Measurements from ENCODE around the gene DENND1A.
A peak's percentile ranks its signal among the peaks of the same experiment; 100 is the strongest.
"Not testable (repeated sequence)": the region's sequence is repeated elsewhere in the genome, so short reads cannot be mapped to it uniquely, and the experiment has no call there.

The DENND1A gene

DNA sequence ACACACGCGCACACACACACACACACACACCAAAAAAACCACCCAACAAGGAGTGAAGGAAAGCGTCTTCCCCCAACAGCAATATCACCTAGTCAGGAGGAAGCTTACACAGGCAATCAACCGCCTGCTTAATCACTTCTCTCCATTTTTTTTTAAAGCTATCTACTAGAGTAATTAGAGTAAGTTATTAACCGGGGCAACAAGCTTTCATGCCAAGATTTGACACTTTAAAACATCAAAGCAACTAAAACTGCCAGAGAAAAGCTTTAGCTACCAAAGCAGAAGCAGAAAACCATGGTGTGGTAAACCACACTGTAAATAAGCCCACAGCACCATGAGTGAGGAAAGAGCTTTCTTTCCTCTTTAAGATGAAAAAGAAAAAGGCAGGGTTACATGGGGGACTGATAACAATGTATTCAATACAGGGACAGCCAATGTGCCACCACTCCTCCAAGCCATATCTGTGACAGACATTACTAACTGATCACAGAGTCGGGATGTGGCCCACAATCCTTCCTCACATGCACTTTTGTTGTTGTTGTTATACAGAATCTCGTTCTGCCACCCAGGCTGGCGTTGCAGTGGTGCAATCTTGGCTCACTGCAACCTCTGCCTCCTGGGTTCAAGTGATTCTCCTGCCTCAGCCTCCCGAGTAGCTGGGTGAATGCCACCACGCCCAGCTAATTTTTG is 291.8 kb downstream of the DENND1A start:
- H4K91ac ChIP-seq (ENCODE audit: low read length), result no peak overlapping the region
- no peak overlapping the region for H4K8ac ChIP-seq (ENCODE audit: low read length)
- no peaks in the 10 kb centered on the region for H3K36me3 ChIP-seq (ENCODE audit: control insufficient read depth in 1 of 2, insufficient read depth in 2 of 2, low read depth in 1 of 2, low read length in 2 of 2)
- no peak overlapping the region for H2BK12ac ChIP-seq (ENCODE audit: low read length in 2 of 2)
- H3K9me3 ChIP-seq (ENCODE audit: control insufficient read depth, low read length), result no peaks in the 10 kb centered on the region
- H2BK15ac ChIP-seq (ENCODE audit: low read depth, poor library complexity, severe bottlenecking), result no peak overlapping the region
- peak; percentile 30 for DNase-seq
- peak overlapping the region; percentile 51 for H3K4me2 ChIP-seq (ENCODE audit: low read length, poor library complexity, severe bottlenecking)
- 82% methylated on average over 7 of the region's 10 CpGs for WGBS
- no peaks in the 10 kb centered on the region for H3K27me3 ChIP-seq (ENCODE audit: control insufficient read depth in 1 of 2, insufficient read depth in 1 of 2, low read length in 2 of 2)
- peaks cover 4% of the 10 kb centered on the region for H3K4me1 ChIP-seq (ENCODE audit: control insufficient read depth, insufficient read depth, low read depth, low read length)
- H3K27ac ChIP-seq (ENCODE audit: low read length, poor library complexity, severe bottlenecking), result peak overlapping the region; percentile 60
- H3K23ac ChIP-seq (ENCODE audit: low read length in 2 of 2), result no peak overlapping the region
- H2BK5ac ChIP-seq (ENCODE audit: low read depth, low read length, poor library complexity, severe bottlenecking), result no peak overlapping the region
- peak overlapping the region; percentile 49 for H3K9ac ChIP-seq (ENCODE audit: low read length)
- no peak overlapping the region for H2BK120ac ChIP-seq (ENCODE audit: low read depth, low read length)
- H3K14ac ChIP-seq (ENCODE audit: low read length in 2 of 2), result no peak overlapping the region
- no peaks in the 10 kb centered on the region for H3K79me1 ChIP-seq (replicated peaks; ENCODE audit: low read length, poor library complexity, severe bottlenecking)
- H3K18ac ChIP-seq (ENCODE audit: low read depth in 1 of 2, low read length in 2 of 2), result no peak overlapping the region
- no peak overlapping the region for H2AFZ ChIP-seq (ENCODE audit: low read depth, low read length)
- no peak overlapping the region for H3K4ac ChIP-seq (ENCODE audit: low read depth in 1 of 2, low read length in 2 of 2)
- no peak overlapping the region for H2AK5ac ChIP-seq (ENCODE audit: low read length, severe bottlenecking)
- peak overlapping the region in 1 of 2 experiments; percentile 69 for H3K4me3 ChIP-seq (ENCODE audit: insufficient read depth in 1 of 2, low read depth in 1 of 2, low read length in 2 of 2)

DNA sequence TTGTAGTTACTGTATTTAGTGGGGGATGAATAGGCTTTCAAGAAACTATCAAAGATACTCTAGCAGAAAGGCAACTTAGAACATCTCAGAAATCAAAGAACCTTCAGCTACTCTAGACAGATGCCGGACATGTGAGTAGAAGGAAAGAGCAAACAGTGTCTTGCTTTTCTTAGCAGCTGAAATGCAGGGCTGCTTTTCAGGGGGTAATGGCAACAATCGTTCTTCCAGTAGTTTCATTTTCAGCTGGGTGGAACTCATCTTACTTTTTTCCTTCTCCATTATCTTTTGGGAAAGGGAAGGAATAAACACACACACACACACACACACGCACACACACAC is 292.4 kb downstream of the DENND1A start:
- H3K14ac ChIP-seq (ENCODE audit: low read length in 2 of 2), result no peak overlapping the region
- no peak overlapping the region for H2AK5ac ChIP-seq (ENCODE audit: low read length, severe bottlenecking)
- no peak overlapping the region for H3K18ac ChIP-seq (ENCODE audit: low read depth in 1 of 2, low read length in 2 of 2)
- H3K27me3 ChIP-seq (ENCODE audit: control insufficient read depth in 1 of 2, insufficient read depth in 1 of 2, low read length in 2 of 2), result no peaks in the 10 kb centered on the region
- no peaks in the 10 kb centered on the region for H3K9me3 ChIP-seq (ENCODE audit: control insufficient read depth, low read length)
- no peak overlapping the region for H4K91ac ChIP-seq (ENCODE audit: low read length)
- H3K4me3 ChIP-seq (ENCODE audit: insufficient read depth in 1 of 2, low read depth in 1 of 2, low read length in 2 of 2), result peak overlapping the region in 1 of 2 experiments; percentile 69
- no peak overlapping the region for H2BK15ac ChIP-seq (ENCODE audit: low read depth, poor library complexity, severe bottlenecking)
- H3K9ac ChIP-seq (ENCODE audit: low read length), result peak overlapping the region; percentile 49
- H2AFZ ChIP-seq (ENCODE audit: low read depth, low read length), result no peak overlapping the region
- H3K79me1 ChIP-seq (replicated peaks; ENCODE audit: low read length, poor library complexity, severe bottlenecking), result no peaks in the 10 kb centered on the region
- no peak for DNase-seq
- H3K4me2 ChIP-seq (ENCODE audit: low read length, poor library complexity, severe bottlenecking), result peak overlapping the region; percentile 51
- H3K4me1 ChIP-seq (ENCODE audit: control insufficient read depth, insufficient read depth, low read depth, low read length), result peaks cover 4% of the 10 kb centered on the region
- H3K23ac ChIP-seq (ENCODE audit: low read length in 2 of 2), result no peak overlapping the region
- no peak overlapping the region for H2BK5ac ChIP-seq (ENCODE audit: low read depth, low read length, poor library complexity, severe bottlenecking)
- no peak overlapping the region for H2BK12ac ChIP-seq (ENCODE audit: low read length in 2 of 2)
- WGBS, result 85% methylated on average over 2 of the region's 3 CpGs
- H3K27ac ChIP-seq (ENCODE audit: low read length, poor library complexity, severe bottlenecking), result peak overlapping the region; percentile 60
- H2BK120ac ChIP-seq (ENCODE audit: low read depth, low read length), result no peak overlapping the region
- no peak overlapping the region for H3K4ac ChIP-seq (ENCODE audit: low read depth in 1 of 2, low read length in 2 of 2)
- H3K36me3 ChIP-seq (ENCODE audit: control insufficient read depth in 1 of 2, insufficient read depth in 2 of 2, low read depth in 1 of 2, low read length in 2 of 2), result no peaks in the 10 kb centered on the region
- H4K8ac ChIP-seq (ENCODE audit: low read length), result no peak overlapping the region

DNA sequence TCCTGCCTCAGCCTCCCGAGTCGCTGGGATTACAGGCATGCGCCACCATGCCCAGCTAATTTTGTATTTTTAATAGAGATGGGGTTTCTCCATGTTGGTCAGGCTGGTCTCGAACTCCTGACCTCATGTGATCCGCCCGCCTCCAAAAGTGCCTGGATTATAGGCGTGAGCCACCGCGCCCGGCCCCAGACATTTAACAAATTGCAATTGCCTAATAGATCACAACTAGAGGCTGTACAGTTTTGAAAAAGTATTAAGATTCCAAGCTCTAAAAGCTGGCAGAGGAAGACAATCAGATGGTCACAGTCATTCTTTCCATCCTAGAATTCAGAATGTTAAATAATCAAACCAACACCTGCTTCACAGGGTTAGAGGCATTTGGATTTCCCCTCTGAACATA is 293.1 kb downstream of the DENND1A start:
- WGBS, result 98% methylated on average over 7 of the region's 10 CpGs
- not testable (repeated sequence) for H3K9me3 ChIP-seq (ENCODE audit: control insufficient read depth, low read length)

DNA sequence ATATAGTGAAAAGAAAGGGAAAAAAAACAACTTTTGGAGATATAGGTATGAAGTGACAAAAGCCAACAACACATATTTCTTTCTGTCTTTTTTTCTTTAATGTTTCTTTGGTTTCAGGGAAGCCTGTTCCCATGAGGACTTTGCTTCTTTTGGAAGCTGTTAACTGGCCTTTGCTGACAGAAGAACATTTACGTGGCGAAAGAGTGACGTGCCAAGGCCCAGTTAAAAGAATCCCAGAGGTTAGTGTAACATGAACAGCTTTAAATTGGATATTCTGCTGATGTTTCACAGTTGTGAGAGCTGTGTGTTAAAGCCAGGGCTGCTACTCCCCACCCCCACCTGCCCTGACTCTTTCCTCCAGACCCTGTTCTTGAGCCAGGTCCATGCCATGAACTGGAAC is 298.1 kb downstream of the DENND1A start:
- Histone ChIP-seq H3K4me1 (ENCODE audit: control insufficient read depth, insufficient read depth, low read depth, low read length) (no peaks in the 10 kb centered on the region), H2BK5ac (ENCODE audit: low read depth, low read length, poor library complexity, severe bottlenecking) (no peak overlapping the region), H3K79me1 (replicated peaks; ENCODE audit: low read length, poor library complexity, severe bottlenecking) (peaks cover 2% of the 10 kb centered on the region), H4K91ac (ENCODE audit: low read length) (no peak overlapping the region), H4K8ac (ENCODE audit: low read length) (no peak overlapping the region), H2BK15ac (ENCODE audit: low read depth, poor library complexity, severe bottlenecking) (no peak overlapping the region), H3K4me2 (ENCODE audit: low read length, poor library complexity, severe bottlenecking) (no peak overlapping the region), H2AK5ac (ENCODE audit: low read length, severe bottlenecking) (no peak overlapping the region), H3K9ac (ENCODE audit: low read length) (no peak overlapping the region), H3K27me3 (ENCODE audit: control insufficient read depth in 1 of 2, insufficient read depth in 1 of 2, low read length in 2 of 2) (no peaks in the 10 kb centered on the region), H3K36me3 (ENCODE audit: control insufficient read depth in 1 of 2, insufficient read depth in 2 of 2, low read depth in 1 of 2, low read length in 2 of 2) (peaks cover 5 to 15% of the 10 kb centered on the region in 2 experiments), H3K4ac (ENCODE audit: low read depth in 1 of 2, low read length in 2 of 2) (no peak overlapping the region), H3K4me3 (ENCODE audit: insufficient read depth in 1 of 2, low read depth in 1 of 2, low read length in 2 of 2) (no peak overlapping the region), H3K14ac (ENCODE audit: low read length in 2 of 2) (no peak overlapping the region), H3K9me3 (ENCODE audit: control insufficient read depth, low read length) (no peaks in the 10 kb centered on the region), H3K27ac (ENCODE audit: low read length, poor library complexity, severe bottlenecking) (no peak overlapping the region), H3K18ac (ENCODE audit: low read depth in 1 of 2, low read length in 2 of 2) (no peak overlapping the region), H2BK120ac (ENCODE audit: low read depth, low read length) (no peak overlapping the region), H2BK12ac (ENCODE audit: low read length in 2 of 2) (no peak overlapping the region), H3K23ac (ENCODE audit: low read length in 2 of 2) (no peak overlapping the region), H2AFZ (ENCODE audit: low read depth, low read length) (no peak overlapping the region)
- no peak for DNase-seq
- WGBS, result 93% methylated on average over 3 of the region's 3 CpGs

More for the DNA sequence above, 293.1 kb downstream of the DENND1A start:
- H3K79me1 ChIP-seq (replicated peaks; ENCODE audit: low read length, poor library complexity, severe bottlenecking); H2BK15ac ChIP-seq (ENCODE audit: low read depth, poor library complexity, severe bottlenecking); H3K4me3 ChIP-seq (ENCODE audit: insufficient read depth in 1 of 2, low read depth in 1 of 2, low read length in 2 of 2); H2BK120ac ChIP-seq (ENCODE audit: low read depth, low read length); DNase-seq; H3K4me2 ChIP-seq (ENCODE audit: low read length, poor library complexity, severe bottlenecking); H3K27me3 ChIP-seq (ENCODE audit: control insufficient read depth in 1 of 2, insufficient read depth in 1 of 2, low read length in 2 of 2); H3K36me3 ChIP-seq (ENCODE audit: control insufficient read depth in 1 of 2, insufficient read depth in 2 of 2, low read depth in 1 of 2, low read length in 2 of 2); H3K27ac ChIP-seq (ENCODE audit: low read length, poor library complexity, severe bottlenecking); H4K91ac ChIP-seq (ENCODE audit: low read length); H3K23ac ChIP-seq (ENCODE audit: low read length in 2 of 2); H3K14ac ChIP-seq (ENCODE audit: low read length in 2 of 2); H2AK5ac ChIP-seq (ENCODE audit: low read length, severe bottlenecking); H3K4ac ChIP-seq (ENCODE audit: low read depth in 1 of 2, low read length in 2 of 2); H2BK5ac ChIP-seq (ENCODE audit: low read depth, low read length, poor library complexity, severe bottlenecking); H2AFZ ChIP-seq (ENCODE audit: low read depth, low read length); H3K18ac ChIP-seq (ENCODE audit: low read depth in 1 of 2, low read length in 2 of 2); H4K8ac ChIP-seq (ENCODE audit: low read length); H2BK12ac ChIP-seq (ENCODE audit: low read length in 2 of 2); H3K4me1 ChIP-seq (ENCODE audit: control insufficient read depth, insufficient read depth, low read depth, low read length); H3K9ac ChIP-seq (ENCODE audit: low read length): not testable (repeated sequence)
